ENCODE results near the gene ZBTB20.
A peak's percentile ranks its signal among the peaks of the same experiment; 100 is the strongest.

Gene ZBTB20

GRCh38 chr3:114504941-114505628 lies 642.0 kb downstream of the ZBTB20 start:
- Mint-ChIP-seq H3K27me3 (no peaks in the 10 kb centered on the region), H3K9me3 (no peaks in the 10 kb centered on the region), H3K27ac (no peak overlapping the region), H3K4me3 (no peak overlapping the region), H3K4me1 (peaks cover 4 to 12% of the 10 kb centered on the region in 2 donors), H3K36me3 (no peaks in the 10 kb centered on the region)
- ATAC-seq (replicated peaks) (no peak), DNase-seq (no peak)

GRCh38 chr3:114502204-114502603 lies 644.9 kb downstream of the ZBTB20 start:
- ATAC-seq (replicated peaks) (no peak), DNase-seq (no peak)
- Mint-ChIP-seq H3K4me3 (no peak overlapping the region), H3K9me3 (no peaks in the 10 kb centered on the region), H3K4me1 (peaks cover 5 to 16% of the 10 kb centered on the region in 2 donors), H3K27me3 (no peaks in the 10 kb centered on the region), H3K36me3 (no peaks in the 10 kb centered on the region), H3K27ac (no peak overlapping the region)

DNA sequence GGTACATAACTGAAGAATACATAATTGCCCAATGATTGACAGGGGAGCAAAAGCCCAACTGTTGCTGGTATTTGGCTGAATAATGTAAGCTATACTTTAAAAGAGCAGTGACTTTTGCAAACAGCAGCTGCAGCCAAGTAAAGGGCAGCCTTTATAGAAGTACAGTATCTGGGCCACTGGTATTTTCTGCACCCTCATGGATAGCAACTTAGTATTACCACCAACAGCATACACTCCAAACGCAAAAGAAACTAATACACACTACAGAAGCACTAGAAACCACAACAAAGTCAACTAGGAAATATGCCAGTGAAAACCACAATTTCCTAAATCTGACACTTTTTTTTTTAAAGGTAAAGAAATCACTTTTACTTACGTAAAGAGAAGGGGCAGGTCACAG lies 647.1 kb downstream of the ZBTB20 start:
- H3K27ac Mint-ChIP-seq = no peak overlapping the region
- peaks cover 5 to 16% of the 10 kb centered on the region in 2 donors for H3K4me1 Mint-ChIP-seq
- peak overlapping the region in 1 of 2 donors; percentile 23 for H3K4me3 Mint-ChIP-seq
- ATAC-seq (replicated peaks) = peak; percentile 87 to 92
- H3K36me3 Mint-ChIP-seq = peaks cover 0 to 3% of the 10 kb centered on the region in 2 donors
- no peaks in the 10 kb centered on the region for H3K9me3 Mint-ChIP-seq
- H3K27me3 Mint-ChIP-seq = no peaks in the 10 kb centered on the region
- DNase-seq = no peak

DNA sequence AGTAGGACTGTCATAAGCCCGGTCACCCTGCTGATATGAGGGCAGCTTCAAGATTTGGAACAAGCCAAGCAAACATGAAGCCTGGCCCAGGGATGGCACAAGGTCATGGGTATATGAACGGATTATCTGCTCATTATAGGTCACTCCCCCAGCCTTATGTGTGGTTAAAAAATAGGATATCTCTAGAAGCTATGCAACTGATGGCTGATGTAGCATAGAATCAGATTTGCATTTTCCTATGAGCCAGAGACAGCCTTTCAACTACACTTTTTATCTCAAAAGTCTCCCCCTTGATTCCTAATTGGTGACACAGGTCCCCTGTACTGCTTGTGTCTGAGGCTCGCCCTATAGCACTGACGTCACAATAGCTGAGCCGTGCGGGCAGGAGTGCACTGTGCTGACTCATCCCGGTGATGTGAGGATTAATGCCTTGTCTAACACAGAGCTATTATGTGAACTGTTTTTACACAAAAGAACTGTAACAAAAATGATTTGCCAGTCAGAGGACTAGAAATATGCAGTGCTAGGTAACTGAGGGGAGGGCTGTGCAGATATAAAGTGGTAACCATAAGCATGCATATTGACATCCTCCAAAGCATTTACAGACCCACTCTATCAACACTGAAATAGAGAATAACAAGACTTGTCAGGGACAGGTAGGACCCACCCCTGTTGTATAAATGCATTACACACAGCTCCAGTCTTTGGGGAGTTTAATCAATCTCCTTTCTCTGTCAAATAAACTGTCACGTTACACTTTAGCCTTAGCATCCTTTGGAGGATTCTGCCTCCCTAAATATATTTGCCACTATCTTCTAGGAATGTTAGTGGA lies 648.3 kb downstream of the ZBTB20 start:
- Mint-ChIP-seq H3K9me3 (no peaks in the 10 kb centered on the region), H3K36me3 (peaks cover 0 to 5% of the 10 kb centered on the region in 2 donors), H3K4me3 (no peak overlapping the region), H3K27ac (no peak overlapping the region), H3K27me3 (no peaks in the 10 kb centered on the region), H3K4me1 (peaks cover 8 to 16% of the 10 kb centered on the region in 2 donors)
- no peak for ATAC-seq (replicated peaks)
- no peak for DNase-seq

DNA sequence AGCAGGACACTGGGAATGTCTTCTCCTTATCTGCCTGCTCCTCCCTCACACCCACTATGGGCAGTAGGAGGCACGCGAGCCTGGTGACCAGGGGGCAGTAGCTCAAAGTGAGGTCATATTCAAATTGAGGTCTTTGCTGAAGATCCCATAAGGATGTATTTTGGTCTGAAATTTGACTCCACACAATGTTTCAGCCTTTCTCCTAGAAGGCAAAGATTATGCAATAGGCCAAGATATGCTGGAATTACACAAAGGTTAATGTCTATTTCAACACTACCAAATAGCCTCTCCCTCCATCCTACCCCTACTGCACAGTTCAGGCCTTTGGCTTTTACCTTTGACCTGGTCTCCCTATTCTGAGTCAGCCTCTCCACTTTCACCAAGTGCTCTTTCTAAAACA lies 650.2 kb downstream of the ZBTB20 start:
- DNase-seq (no peak), ATAC-seq (replicated peaks) (no peak)
- H3K27ac Mint-ChIP-seq = no peak overlapping the region
- no peak overlapping the region for H3K4me3 Mint-ChIP-seq
- no peaks in the 10 kb centered on the region for H3K27me3 Mint-ChIP-seq
- peaks cover 3 to 5% of the 10 kb centered on the region in 2 donors for H3K36me3 Mint-ChIP-seq
- H3K9me3 Mint-ChIP-seq = no peaks in the 10 kb centered on the region
- H3K4me1 Mint-ChIP-seq = peaks cover 7 to 11% of the 10 kb centered on the region in 2 donors

GRCh38 chr3:114496466-114496865 lies 650.6 kb downstream of the ZBTB20 start:
- ATAC-seq (replicated peaks) (no peak), DNase-seq (no peak)
- Mint-ChIP-seq H3K4me3 (no peak overlapping the region), H3K36me3 (peaks cover 3 to 5% of the 10 kb centered on the region in 2 donors), H3K4me1 (peaks cover 7 to 10% of the 10 kb centered on the region in 2 donors), H3K27ac (no peak overlapping the region), H3K9me3 (no peaks in the 10 kb centered on the region), H3K27me3 (no peaks in the 10 kb centered on the region)

GRCh38 chr3:114496021-114496434 lies 651.1 kb downstream of the ZBTB20 start:
- Mint-ChIP-seq H3K9me3 (no peaks in the 10 kb centered on the region), H3K4me1 (peaks cover 7 to 10% of the 10 kb centered on the region in 2 donors), H3K27ac (no peak overlapping the region), H3K4me3 (no peak overlapping the region), H3K27me3 (no peaks in the 10 kb centered on the region), H3K36me3 (peaks cover 3 to 5% of the 10 kb centered on the region in 2 donors)
- DNase-seq (no peak), ATAC-seq (replicated peaks) (no peak)

GRCh38 chr3:114494498-114494897 lies 652.6 kb downstream of the ZBTB20 start:
- ATAC-seq (replicated peaks) (peak in 1 of 2 donors; percentile 31), DNase-seq (no peak)
- no peaks in the 10 kb centered on the region for H3K9me3 Mint-ChIP-seq
- no peak overlapping the region for H3K27ac Mint-ChIP-seq
- H3K27me3 Mint-ChIP-seq = no peaks in the 10 kb centered on the region
- no peak overlapping the region for H3K4me3 Mint-ChIP-seq
- peaks cover 3 to 5% of the 10 kb centered on the region in 2 donors for H3K36me3 Mint-ChIP-seq
- H3K4me1 Mint-ChIP-seq = peaks cover 0 to 3% of the 10 kb centered on the region in 2 donors

GRCh38 chr3:114490829-114491228 lies 656.3 kb downstream of the ZBTB20 start:
- H3K4me3 Mint-ChIP-seq = no peak overlapping the region
- peaks cover 3% of the 10 kb centered on the region in 2 donors for H3K36me3 Mint-ChIP-seq

DNA sequence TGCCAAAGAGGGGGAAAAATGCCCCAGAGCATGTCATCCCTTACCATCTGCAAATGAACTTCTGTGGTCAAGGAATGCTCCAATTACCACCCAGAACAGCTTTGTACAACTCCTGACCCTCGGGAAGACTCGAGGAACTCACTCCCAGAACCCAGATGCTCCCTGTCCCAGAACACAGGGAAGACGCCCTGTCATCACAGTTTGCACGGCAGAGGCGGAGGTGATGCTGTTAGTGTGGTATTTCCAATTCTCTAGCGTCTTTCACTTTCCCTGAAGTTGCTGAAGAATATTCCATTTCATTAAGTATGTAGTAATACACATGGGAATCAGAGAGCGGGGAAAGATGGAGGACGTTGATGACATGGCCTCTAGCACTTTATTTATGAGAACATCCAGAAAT lies 659.6 kb downstream of the ZBTB20 start:
- Mint-ChIP-seq H3K36me3 (no peaks in the 10 kb centered on the region), H3K4me1 (no peaks in the 10 kb centered on the region), H3K4me3 (no peak overlapping the region), H3K9me3 (no peaks in the 10 kb centered on the region), H3K27ac (no peak overlapping the region), H3K27me3 (no peaks in the 10 kb centered on the region)
- no peak for ATAC-seq (replicated peaks)
- no peak for DNase-seq

More at GRCh38 chr3:114490829-114491228, 656.3 kb downstream of the ZBTB20 start:
- DNase-seq (no peak), ATAC-seq (replicated peaks) (no peak)
- Mint-ChIP-seq H3K27ac (no peak overlapping the region), H3K4me1 (peaks cover 0 to 3% of the 10 kb centered on the region in 2 donors), H3K9me3 (no peaks in the 10 kb centered on the region), H3K27me3 (no peaks in the 10 kb centered on the region)

GRCh38 chr3:114484919-114485318 lies 662.2 kb downstream of the ZBTB20 start:
- Mint-ChIP-seq H3K27me3 (no peaks in the 10 kb centered on the region), H3K27ac (no peak overlapping the region), H3K4me1 (peaks cover 6 to 10% of the 10 kb centered on the region in 2 donors), H3K36me3 (no peaks in the 10 kb centered on the region), H3K4me3 (no peak overlapping the region), H3K9me3 (no peaks in the 10 kb centered on the region)
- ATAC-seq (replicated peaks) (no peak), DNase-seq (no peak)

- ATAC-seq (replicated peaks) (no peak), DNase-seq (no peak)
- no peak overlapping the region for H3K4me3 Mint-ChIP-seq
- no peak overlapping the region for H3K27ac Mint-ChIP-seq
- no peaks in the 10 kb centered on the region for H3K27me3 Mint-ChIP-seq
- no peaks in the 10 kb centered on the region for H3K9me3 Mint-ChIP-seq
- H3K36me3 Mint-ChIP-seq = no peaks in the 10 kb centered on the region
- H3K4me1 Mint-ChIP-seq = peaks cover 6 to 10% of the 10 kb centered on the region in 2 donors
Observed at GRCh38 chr3:114481113-114481512, 666.0 kb downstream of the ZBTB20 start.

DNA sequence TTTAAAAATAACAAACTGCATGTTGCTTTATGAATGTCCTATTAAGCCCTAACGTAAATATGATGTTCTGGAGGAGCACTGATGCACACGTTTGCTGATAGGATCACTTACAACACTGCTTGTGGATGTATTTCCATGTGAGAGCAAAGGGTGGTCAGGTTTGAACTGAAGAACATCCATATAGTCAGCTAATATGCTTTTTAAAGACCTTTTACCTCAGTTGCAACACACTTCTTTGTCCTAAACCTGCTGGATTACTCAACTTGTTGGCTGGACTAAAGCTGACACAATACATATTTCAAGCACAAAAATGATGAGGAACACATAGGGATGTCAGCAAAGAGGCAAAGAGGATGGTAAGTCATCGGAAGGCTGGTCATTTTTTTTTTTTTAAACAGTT lies 666.6 kb downstream of the ZBTB20 start:
- ATAC-seq (replicated peaks) = no peak
- peaks cover 6 to 10% of the 10 kb centered on the region in 2 donors for H3K4me1 Mint-ChIP-seq
- H3K27ac Mint-ChIP-seq = no peak overlapping the region
- H3K4me3 Mint-ChIP-seq = no peak overlapping the region
- no peaks in the 10 kb centered on the region for H3K27me3 Mint-ChIP-seq
- no peaks in the 10 kb centered on the region for H3K9me3 Mint-ChIP-seq
- H3K36me3 Mint-ChIP-seq = no peaks in the 10 kb centered on the region
- DNase-seq = no peak

- no peak for DNase-seq
- Mint-ChIP-seq H3K4me1 (peaks cover 6 to 10% of the 10 kb centered on the region in 2 donors), H3K4me3 (no peak overlapping the region), H3K27ac (no peak overlapping the region), H3K36me3 (peaks cover 5 to 6% of the 10 kb centered on the region in 2 donors), H3K27me3 (no peaks in the 10 kb centered on the region), H3K9me3 (peaks cover 0 to 1% of the 10 kb centered on the region in 2 donors)
- ATAC-seq (replicated peaks) = no peak
Observed at GRCh38 chr3:114478801-114479200, 668.3 kb downstream of the ZBTB20 start.

DNA sequence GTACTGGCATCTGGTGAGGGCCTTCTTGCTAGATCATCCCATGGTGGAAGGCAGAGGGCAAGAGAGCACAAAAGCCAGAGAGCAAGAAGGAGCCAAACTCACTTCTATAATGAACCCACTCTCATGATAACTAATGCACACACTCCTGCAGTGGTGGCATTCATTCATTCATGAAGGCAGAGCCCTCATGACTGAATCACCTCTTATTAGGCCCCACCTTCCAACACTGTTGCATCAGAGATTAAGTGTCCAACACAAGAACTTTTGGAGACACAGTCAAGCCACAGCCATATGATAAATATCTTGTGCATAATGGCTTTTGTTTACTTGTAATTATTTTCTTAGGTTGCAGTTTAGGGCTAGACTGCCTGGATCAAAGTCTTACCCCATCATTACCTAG lies 670.6 kb downstream of the ZBTB20 start:
- H3K27me3 Mint-ChIP-seq = no peaks in the 10 kb centered on the region
- DNase-seq = no peak
- no peak overlapping the region for H3K4me3 Mint-ChIP-seq
- no peak for ATAC-seq (replicated peaks)
- no peak overlapping the region for H3K27ac Mint-ChIP-seq
- peaks cover 7 to 12% of the 10 kb centered on the region in 2 donors for H3K36me3 Mint-ChIP-seq
- peaks cover 0 to 4% of the 10 kb centered on the region in 2 donors for H3K9me3 Mint-ChIP-seq
- peaks cover 0 to 3% of the 10 kb centered on the region in 2 donors for H3K4me1 Mint-ChIP-seq

All from stimulated activated naive B cell treated with anti-CD40 and anti-IgM and Interleukin-4, amounts not matched to agents 10 μg/mL and 1 μg/mL and 100 μg/mL, for 72 hours (primary cell).